Liver (tissue), 9 donors: ENCODE data around the gene PYGB. TPM values are rescaled to one million over a fixed set of nuclear protein-coding genes. Genes with fewer than 3 reads are reported as not detected.

Source experiments
- DNase-seq: peaks from one replicate; pipeline ENCODE4 v3.0.0-alpha.2; 2017; ENCODE audit warnings: low spot score
- H3K27ac ChIP-seq, 2 donors: one replicate each; pipeline ENCODE4 v1.7.0; 2013; ENCODE audit warnings: inconsistent platforms in 2 of 2, low read length in 2 of 2, control low read depth in 1 of 2, low read depth in 1 of 2, mild to moderate bottlenecking in 1 of 2
- H3K27me3 ChIP-seq, 4 donors: one replicate each; pipeline versions ENCODE4 v1.6.1 to v1.7.0; 2013; ENCODE audit warnings: low read length in 3 of 4, inconsistent platforms in 1 of 4, mild to moderate bottlenecking in 1 of 4, moderate library complexity in 1 of 4; ENCODE audit not compliant: control insufficient read depth in 4 of 4, insufficient read depth in 4 of 4
- H3K36me3 ChIP-seq, 4 donors: one replicate each; pipeline versions ENCODE4 v1.6.1 to v1.7.0; 2013; ENCODE audit warnings: low read length in 3 of 4, mild to moderate bottlenecking in 3 of 4, low read depth in 1 of 4, moderate library complexity in 1 of 4; ENCODE audit not compliant: control insufficient read depth in 4 of 4, insufficient read depth in 3 of 4
- H3K4me1 ChIP-seq, 4 donors: one replicate each; pipeline versions ENCODE4 v1.6.1 to v1.7.0; 2013; ENCODE audit warnings: low read length in 3 of 4, mild to moderate bottlenecking in 3 of 4, moderate library complexity in 1 of 4; ENCODE audit not compliant: control insufficient read depth in 4 of 4, insufficient read depth in 4 of 4
- H3K4me3 ChIP-seq, 3 donors: one replicate each; pipeline versions ENCODE4 v1.6.1 to v1.7.0; 2013; ENCODE audit warnings: low read length in 3 of 3, control low read depth in 1 of 3, low read depth in 1 of 3, mild to moderate bottlenecking in 1 of 3
- H3K9ac ChIP-seq, 2 donors: one replicate each; pipeline ENCODE4 v1.7.0; 2013; ENCODE audit warnings: low read length in 2 of 2, mild to moderate bottlenecking in 2 of 2, moderate library complexity in 2 of 2, control low read depth in 1 of 2, low read depth in 1 of 2
- H3K9me3 ChIP-seq, 4 donors: one replicate each; pipeline versions ENCODE4 v1.6.1 to v1.7.0; 2013; ENCODE audit warnings: low read length in 3 of 4; ENCODE audit not compliant: control insufficient read depth in 4 of 4
- ATF3 ChIP-seq: IDR thresholded peaks from 2 replicates; pipeline ENCODE4 v1.6.1; 2016; ENCODE audit warnings: antibody characterized with exemption
- EGR1 ChIP-seq, 2 donors: IDR thresholded peaks; 2 replicates each; pipeline ENCODE4 v1.6.1; 2016 to 2018; ENCODE audit warnings: antibody characterized with exemption in 2 of 2, low read depth in 2 of 2
- FOXA1 ChIP-seq: IDR thresholded peaks from 2 replicates; pipeline ENCODE4 v1.6.1; 2016; ENCODE audit warnings: antibody characterized with exemption
- FOXA2 ChIP-seq: IDR thresholded peaks from 2 replicates; pipeline ENCODE4 v1.6.1; 2016; ENCODE audit warnings: antibody characterized with exemption
- GABPA ChIP-seq, 2 donors: IDR thresholded peaks in 1 of 2; conservative IDR thresholded peaks in 1 of 2; 2 replicates each; pipeline ENCODE4 v1.6.1; 2016; ENCODE audit warnings: antibody characterized with exemption in 2 of 2, mild to moderate bottlenecking in 1 of 2, moderate library complexity in 1 of 2
- HNF4A ChIP-seq, 2 donors: conservative IDR thresholded peaks; 2 replicates each; pipeline ENCODE4 v1.6.1; 2016; ENCODE audit warnings: antibody characterized with exemption in 2 of 2, mild to moderate bottlenecking in 2 of 2
- HNF4G ChIP-seq: IDR thresholded peaks from 2 replicates; pipeline ENCODE4 v1.6.1; 2016; ENCODE audit warnings: antibody characterized with exemption
- JUND ChIP-seq, 2 donors: IDR thresholded peaks; 2 replicates each; pipeline ENCODE4 v1.6.1; 2016; ENCODE audit warnings: antibody characterized with exemption in 2 of 2
- NR2F2 ChIP-seq: IDR thresholded peaks from 2 replicates; pipeline ENCODE4 v1.6.1; 2016; ENCODE audit warnings: antibody characterized with exemption
- RAD21 ChIP-seq, 2 donors: IDR thresholded peaks; 2 replicates each; pipeline ENCODE4 v1.6.1; 2016; ENCODE audit warnings: antibody characterized with exemption in 2 of 2, mild to moderate bottlenecking in 2 of 2
- RXRA ChIP-seq, 2 donors: IDR thresholded peaks; 2 replicates each; pipeline ENCODE4 v1.6.1; 2017 to 2018; ENCODE audit warnings: antibody characterized with exemption in 2 of 2, mild to moderate bottlenecking in 1 of 2
- SP1 ChIP-seq: IDR thresholded peaks from 2 replicates; pipeline ENCODE4 v1.6.1; 2018; ENCODE audit warnings: antibody characterized with exemption, mild to moderate bottlenecking
- TAF1 ChIP-seq: conservative IDR thresholded peaks from 2 replicates; pipeline ENCODE4 v1.6.1; 2016; ENCODE audit warnings: antibody characterized with exemption, mild to moderate bottlenecking
- YY1 ChIP-seq: IDR thresholded peaks from 2 replicates; pipeline ENCODE4 v1.6.1; 2016; ENCODE audit warnings: antibody characterized with exemption, mild to moderate bottlenecking
- ZBTB33 ChIP-seq: IDR thresholded peaks from 2 replicates; pipeline ENCODE4 v1.6.1; 2016; ENCODE audit warnings: antibody characterized with exemption
- WGBS: extraction: QIAGEN DNeasy Blood & Tissue Kit; methylation state at CpG from one replicate; pipeline ENCODE4 v1.1.7; 2013; 5-methylcytosine and 5-hydroxymethylcytosine counted together
- polyA plus RNA-seq, 2 donors: library from polyadenylated mRNA; stranded (reverse) in 1 of 2; unstranded in 1 of 2; fragments of 200-250 nt in 1 of 2; fragments of >200 nt in 1 of 2; fragmentation: Nextera tagmentation in 1 of 2; extraction: Ambion mirVana in 1 of 2; gene quantifications; one replicate each; pipeline versions ENCODE4 v1.2.1 to v1.2.3, GENCODE V29; 2013 to 2015
- total RNA-seq, 2 donors: library from RNA; depleted of rRNA; stranded (reverse); fragments of >200 nt; gene quantifications; one replicate each; pipeline ENCODE4 v1.2.3, GENCODE V29; 2014
- TF ChIP-seq, protein P1 (sequence below): fragments of 150-350 bp; IDR thresholded peaks from 2 replicates; pipeline ENCODE4 v1.5.1; 2017; ENCODE audit warnings: improper control_type of control experiment, low read depth, low read length; ENCODE audit not compliant: missing input control
- TF ChIP-seq, protein P2 (sequence below): IDR thresholded peaks from 2 replicates; pipeline ENCODE4 v1.6.1; 2016; ENCODE audit warnings: antibody characterized with exemption
- TF ChIP-seq, protein P3 (sequence below): IDR thresholded peaks from 2 replicates; pipeline ENCODE4 v1.6.1; 2016; ENCODE audit warnings: antibody characterized with exemption, mild to moderate bottlenecking
- donor health status: healthy.
- donor health status: healthy.
- donor health status: healthy.
- donor health status: healthy.
- donor health status: healthy.

The PYGB gene
- total and polyA plus RNA-seq, 4 donors: 3.6 to 11.7 (median 9.8) TPM

- no peak overlapping the region for H3K9ac ChIP-seq
- no peaks in the 10 kb centered on the region for H3K9me3 ChIP-seq
- no peak for DNase-seq
- no peak overlapping the region for H3K4me3 ChIP-seq
- H3K4me1 ChIP-seq: peaks cover 0 to 4% (median 0%) of the 10 kb centered on the region in 4 donors
- no peak for TF ChIP-seq JUND (IDR thresholded peaks at IDR 0.05)
- no peak for TF ChIP-seq HNF4G
- TF ChIP-seq, protein P1, sequence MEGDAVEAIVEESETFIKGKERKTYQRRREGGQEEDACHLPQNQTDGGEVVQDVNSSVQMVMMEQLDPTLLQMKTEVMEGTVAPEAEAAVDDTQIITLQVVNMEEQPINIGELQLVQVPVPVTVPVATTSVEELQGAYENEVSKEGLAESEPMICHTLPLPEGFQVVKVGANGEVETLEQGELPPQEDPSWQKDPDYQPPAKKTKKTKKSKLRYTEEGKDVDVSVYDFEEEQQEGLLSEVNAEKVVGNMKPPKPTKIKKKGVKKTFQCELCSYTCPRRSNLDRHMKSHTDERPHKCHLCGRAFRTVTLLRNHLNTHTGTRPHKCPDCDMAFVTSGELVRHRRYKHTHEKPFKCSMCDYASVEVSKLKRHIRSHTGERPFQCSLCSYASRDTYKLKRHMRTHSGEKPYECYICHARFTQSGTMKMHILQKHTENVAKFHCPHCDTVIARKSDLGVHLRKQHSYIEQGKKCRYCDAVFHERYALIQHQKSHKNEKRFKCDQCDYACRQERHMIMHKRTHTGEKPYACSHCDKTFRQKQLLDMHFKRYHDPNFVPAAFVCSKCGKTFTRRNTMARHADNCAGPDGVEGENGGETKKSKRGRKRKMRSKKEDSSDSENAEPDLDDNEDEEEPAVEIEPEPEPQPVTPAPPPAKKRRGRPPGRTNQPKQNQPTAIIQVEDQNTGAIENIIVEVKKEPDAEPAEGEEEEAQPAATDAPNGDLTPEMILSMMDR: no peak
- no peak for TF ChIP-seq RAD21 (IDR thresholded peaks at IDR 0.05)
- no peak for TF ChIP-seq TAF1
- TF ChIP-seq GABPA (IDR thresholded peaks at IDR 0.05 in 1 of 2, conservative IDR thresholded peaks at IDR 0.05 in 1 of 2): no peak
- TF ChIP-seq ATF3: no peak
- H3K36me3 ChIP-seq: peaks cover 0 to 5% (median 0%) of the 10 kb centered on the region in 4 donors
- 96% methylated on average over 35 of the region's 35 CpGs for WGBS
- H3K27me3 ChIP-seq: no peaks in the 10 kb centered on the region
- no peak overlapping the region for H3K27ac ChIP-seq
Measured at GRCh38 chr20:25292176-25292891, 44.4 kb downstream of the PYGB start.

- Histone ChIP-seq H3K27me3 (no peaks in the 10 kb centered on the region), H3K36me3 (peaks cover 0 to 2% (median 0%) of the 10 kb centered on the region in 4 donors), H3K4me3 (no peak overlapping the region), H3K4me1 (peaks cover 0 to 4% (median 0%) of the 10 kb centered on the region in 4 donors), H3K9me3 (no peaks in the 10 kb centered on the region), H3K27ac (no peak overlapping the region), H3K9ac (no peak overlapping the region)
- no peak for DNase-seq
- no peak for TF ChIP-seq RAD21 (IDR thresholded peaks at IDR 0.05)
- TF ChIP-seq, protein P1: no peak
- no peak for TF ChIP-seq YY1
- TF ChIP-seq FOXA2: no peak
- TF ChIP-seq FOXA1: no peak
- no peak for TF ChIP-seq HNF4G
- TF ChIP-seq RXRA (IDR thresholded peaks at IDR 0.05): no peak
- TF ChIP-seq GABPA (IDR thresholded peaks at IDR 0.05 in 1 of 2, conservative IDR thresholded peaks at IDR 0.05 in 1 of 2): no peak
- no peak for TF ChIP-seq ATF3
- no peak for TF ChIP-seq SP1
- TF ChIP-seq JUND (IDR thresholded peaks at IDR 0.05): no peak
- no peak for TF ChIP-seq ZBTB33
- no peak for TF ChIP-seq NR2F2
- no peak for TF ChIP-seq EGR1 (IDR thresholded peaks at IDR 0.05; ENCODE audit: low read depth in 2 of 2)
- TF ChIP-seq, protein P2, sequence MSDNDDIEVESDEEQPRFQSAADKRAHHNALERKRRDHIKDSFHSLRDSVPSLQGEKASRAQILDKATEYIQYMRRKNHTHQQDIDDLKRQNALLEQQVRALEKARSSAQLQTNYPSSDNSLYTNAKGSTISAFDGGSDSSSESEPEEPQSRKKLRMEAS: no peak
- TF ChIP-seq TAF1: no peak
- no peak for TF ChIP-seq HNF4A (conservative IDR thresholded peaks at IDR 0.05)
- TF ChIP-seq, protein P3, sequence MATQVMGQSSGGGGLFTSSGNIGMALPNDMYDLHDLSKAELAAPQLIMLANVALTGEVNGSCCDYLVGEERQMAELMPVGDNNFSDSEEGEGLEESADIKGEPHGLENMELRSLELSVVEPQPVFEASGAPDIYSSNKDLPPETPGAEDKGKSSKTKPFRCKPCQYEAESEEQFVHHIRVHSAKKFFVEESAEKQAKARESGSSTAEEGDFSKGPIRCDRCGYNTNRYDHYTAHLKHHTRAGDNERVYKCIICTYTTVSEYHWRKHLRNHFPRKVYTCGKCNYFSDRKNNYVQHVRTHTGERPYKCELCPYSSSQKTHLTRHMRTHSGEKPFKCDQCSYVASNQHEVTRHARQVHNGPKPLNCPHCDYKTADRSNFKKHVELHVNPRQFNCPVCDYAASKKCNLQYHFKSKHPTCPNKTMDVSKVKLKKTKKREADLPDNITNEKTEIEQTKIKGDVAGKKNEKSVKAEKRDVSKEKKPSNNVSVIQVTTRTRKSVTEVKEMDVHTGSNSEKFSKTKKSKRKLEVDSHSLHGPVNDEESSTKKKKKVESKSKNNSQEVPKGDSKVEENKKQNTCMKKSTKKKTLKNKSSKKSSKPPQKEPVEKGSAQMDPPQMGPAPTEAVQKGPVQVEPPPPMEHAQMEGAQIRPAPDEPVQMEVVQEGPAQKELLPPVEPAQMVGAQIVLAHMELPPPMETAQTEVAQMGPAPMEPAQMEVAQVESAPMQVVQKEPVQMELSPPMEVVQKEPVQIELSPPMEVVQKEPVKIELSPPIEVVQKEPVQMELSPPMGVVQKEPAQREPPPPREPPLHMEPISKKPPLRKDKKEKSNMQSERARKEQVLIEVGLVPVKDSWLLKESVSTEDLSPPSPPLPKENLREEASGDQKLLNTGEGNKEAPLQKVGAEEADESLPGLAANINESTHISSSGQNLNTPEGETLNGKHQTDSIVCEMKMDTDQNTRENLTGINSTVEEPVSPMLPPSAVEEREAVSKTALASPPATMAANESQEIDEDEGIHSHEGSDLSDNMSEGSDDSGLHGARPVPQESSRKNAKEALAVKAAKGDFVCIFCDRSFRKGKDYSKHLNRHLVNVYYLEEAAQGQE: no peak
- 91% methylated on average over 10 of the region's 10 CpGs for WGBS
Measured at GRCh38 chr20:25293507-25293906, 45.6 kb downstream of the PYGB start.
